ENCODE measurements around the gene HAND2.

- TF ChIP-seq CTCF (IDR thresholded peaks at IDR 0.05; ENCODE audit: insufficient read depth, low read length, poor library complexity, severe bottlenecking) (no peak), EZH2phosphoT487 (conservative IDR thresholded peaks at IDR 0.05; ENCODE audit: low read length) (no peak)
Observed at GRCh38 chr4:173521467-173522159, 8.4 kb downstream of the HAND2 start.

Data from SU-DHL-6 (cell line).